ENCODE results near the gene ARMH3. TPM values are rescaled to one million over a fixed set of nuclear protein-coding genes. Genes with fewer than 3 reads are reported as not detected.
A peak's percentile ranks its signal among the peaks of the same experiment; 100 is the strongest.

Gene ARMH3
- total and polyA plus RNA-seq, 5 donors from 2014 or later: 21.3 to 42.2 (median 25.0) TPM

DNA sequence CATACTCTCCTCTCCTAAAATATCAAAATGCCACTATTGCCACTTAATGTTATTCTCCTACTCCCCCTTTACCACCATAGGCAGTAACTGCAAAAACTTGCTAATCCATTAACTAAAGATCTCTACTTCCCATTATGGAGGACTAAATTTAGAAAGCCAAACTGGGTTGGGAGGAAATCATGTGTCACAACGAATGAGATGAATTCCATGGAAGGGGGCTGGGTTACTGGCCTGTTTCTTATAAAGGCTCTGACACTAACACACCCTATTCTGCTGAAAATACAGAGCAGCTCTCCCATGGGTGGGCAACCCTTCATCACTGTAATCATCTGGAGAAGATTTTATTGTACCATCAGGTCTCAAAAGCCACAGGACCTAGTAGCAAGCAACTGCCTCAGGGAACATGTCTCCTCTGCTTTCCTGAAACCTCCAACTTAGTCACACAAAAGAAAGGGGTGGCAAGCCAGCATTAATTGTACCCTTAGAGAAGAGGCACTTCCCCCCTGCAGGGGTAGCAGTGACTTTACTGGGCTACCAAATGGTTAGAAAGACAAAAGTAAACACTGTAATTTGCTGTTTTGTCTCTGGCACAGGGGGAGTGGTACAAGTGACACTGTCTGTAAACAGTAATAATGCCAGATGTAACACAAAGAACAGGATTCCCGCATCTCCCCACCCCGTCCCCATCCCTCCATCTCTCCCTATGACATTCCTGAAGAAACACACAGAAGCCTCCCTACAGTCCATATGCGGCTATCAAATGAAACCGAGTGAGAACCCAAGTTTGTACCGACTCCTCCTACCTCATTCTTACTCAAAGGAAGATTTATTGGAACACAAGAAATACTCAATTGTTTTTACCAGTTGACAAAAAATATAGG lies 81.6 kb downstream of the ARMH3 start:
- peaks cover 8% of the 10 kb centered on the region for H3K4me1 ChIP-seq (ENCODE audit: control insufficient read depth, insufficient read depth, low read length, poor library complexity, severe bottlenecking)

DNA sequence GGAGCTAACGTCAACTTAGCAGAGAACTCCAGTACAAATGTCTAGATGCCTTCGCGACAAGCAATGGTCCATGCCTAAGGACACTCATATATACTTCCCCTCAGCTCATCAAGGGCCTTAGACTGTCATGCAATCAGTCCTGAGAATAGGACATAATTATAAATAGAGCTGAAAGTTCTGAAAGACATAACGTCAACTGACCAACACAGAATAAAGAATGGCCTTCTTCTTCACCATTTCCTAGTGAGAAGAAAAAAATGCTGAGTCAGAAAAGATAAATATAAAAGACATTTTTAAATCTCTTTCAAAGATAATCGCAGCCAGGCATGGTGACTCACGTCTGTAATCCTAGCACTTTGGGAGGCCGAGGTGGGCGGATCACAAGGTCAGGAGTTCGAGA lies 83.2 kb downstream of the ARMH3 start:
- no peak overlapping the region for H3K4me3 Mint-ChIP-seq
- Histone ChIP-seq H3K36me3 (ENCODE audit: control insufficient read depth, insufficient read depth, low read length) (peaks cover 28% of the 10 kb centered on the region), H3K27me3 (ENCODE audit: control insufficient read depth, insufficient read depth, low read length) (no peaks in the 10 kb centered on the region), H3K27ac (ENCODE audit: insufficient read depth, low read length, poor library complexity, severe bottlenecking) (no peak overlapping the region), H3K4me3 (ENCODE audit: low read depth, low read length) (no peak overlapping the region), H3K9me3 (ENCODE audit: control insufficient read depth in 2 of 2, low read length in 2 of 2) (no peaks in the 10 kb centered on the region), H3K4me1 (ENCODE audit: control insufficient read depth, insufficient read depth, low read length, poor library complexity, severe bottlenecking) (peaks cover 16% of the 10 kb centered on the region)
- H3K9me3 Mint-ChIP-seq: no peaks in the 10 kb centered on the region
- ATAC-seq (ENCODE audit: low read depth in 2 of 2) (no peak), DNase-seq (no peak)
- H3K36me3 Mint-ChIP-seq: peaks cover 59% of the 10 kb centered on the region
- H3K4me1 Mint-ChIP-seq: peaks cover 30 to 44% (median 38%) of the 10 kb centered on the region in 4 donors
- H3K27me3 Mint-ChIP-seq: no peaks in the 10 kb centered on the region
- no peak overlapping the region for H3K27ac Mint-ChIP-seq

More for the DNA sequence above, 81.6 kb downstream of the ARMH3 start:
- Mint-ChIP-seq H3K27me3 (no peaks in the 10 kb centered on the region), H3K4me1 (peaks cover 25 to 37% (median 27%) of the 10 kb centered on the region in 4 donors), H3K9me3 (no peaks in the 10 kb centered on the region), H3K27ac (peak overlapping the region; percentile 84), H3K4me3 (peak overlapping the region in 2 of 4 donors; percentile 0 to 75), H3K36me3 (peaks cover 61% of the 10 kb centered on the region)
- H3K36me3 ChIP-seq (ENCODE audit: control insufficient read depth, insufficient read depth, low read length): peaks cover 26% of the 10 kb centered on the region
- peak overlapping the region; percentile 55 for H3K27ac ChIP-seq (ENCODE audit: insufficient read depth, low read length, poor library complexity, severe bottlenecking)
- no peak for ATAC-seq (ENCODE audit: low read depth in 2 of 2)
- no peak for DNase-seq
- no peaks in the 10 kb centered on the region for H3K9me3 ChIP-seq (ENCODE audit: control insufficient read depth in 2 of 2, low read length in 2 of 2)
- peak overlapping the region; percentile 80 for H3K4me3 ChIP-seq (ENCODE audit: low read depth, low read length)
- H3K27me3 ChIP-seq (ENCODE audit: control insufficient read depth, insufficient read depth, low read length): no peaks in the 10 kb centered on the region

DNA sequence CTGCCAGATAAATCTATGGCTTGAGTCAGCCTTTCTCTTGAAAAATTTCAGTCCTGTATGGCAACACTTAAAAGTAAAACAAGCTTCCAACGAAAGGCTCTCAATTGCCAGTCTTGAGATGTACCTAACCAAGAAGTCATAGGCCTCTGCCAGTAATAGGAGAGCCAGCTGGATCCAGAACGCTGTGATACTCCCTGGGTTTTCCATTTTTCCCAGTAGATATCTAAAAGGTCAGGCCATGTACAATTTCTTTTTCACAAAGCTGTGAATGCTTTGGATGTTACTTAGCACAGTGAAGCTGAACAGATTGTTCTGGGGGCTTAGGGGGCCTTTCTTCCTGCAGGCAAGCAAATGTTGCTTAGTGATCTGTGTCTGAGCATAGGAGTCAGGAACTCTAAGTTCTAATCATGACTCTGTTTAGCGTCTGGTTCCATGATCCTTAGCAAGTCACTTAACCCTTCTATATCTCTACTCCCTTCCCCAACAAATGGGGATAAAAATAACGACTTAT lies 86.5 kb downstream of the ARMH3 start:
- Mint-ChIP-seq H3K4me3 (peak overlapping the region in 1 of 4 donors; percentile 42), H3K9me3 (no peaks in the 10 kb centered on the region), H3K27ac (peak overlapping the region in 2 of 3 donors; percentile 59 to 75), H3K4me1 (peaks cover 32 to 47% (median 38%) of the 10 kb centered on the region in 4 donors), H3K36me3 (peaks cover 57% of the 10 kb centered on the region), H3K27me3 (no peaks in the 10 kb centered on the region)
- Histone ChIP-seq H3K36me3 (ENCODE audit: control insufficient read depth, insufficient read depth, low read length) (peaks cover 30% of the 10 kb centered on the region), H3K4me3 (ENCODE audit: low read depth, low read length) (peak overlapping the region; percentile 56), H3K9me3 (ENCODE audit: control insufficient read depth in 2 of 2, low read length in 2 of 2) (no peaks in the 10 kb centered on the region), H3K27me3 (ENCODE audit: control insufficient read depth, insufficient read depth, low read length) (no peaks in the 10 kb centered on the region), H3K4me1 (ENCODE audit: control insufficient read depth, insufficient read depth, low read length, poor library complexity, severe bottlenecking) (peaks cover 16% of the 10 kb centered on the region), H3K27ac (ENCODE audit: insufficient read depth, low read length, poor library complexity, severe bottlenecking) (peak overlapping the region; percentile 53)
- ATAC-seq (ENCODE audit: low read depth in 2 of 2) (no peak), DNase-seq (no peak)

DNA sequence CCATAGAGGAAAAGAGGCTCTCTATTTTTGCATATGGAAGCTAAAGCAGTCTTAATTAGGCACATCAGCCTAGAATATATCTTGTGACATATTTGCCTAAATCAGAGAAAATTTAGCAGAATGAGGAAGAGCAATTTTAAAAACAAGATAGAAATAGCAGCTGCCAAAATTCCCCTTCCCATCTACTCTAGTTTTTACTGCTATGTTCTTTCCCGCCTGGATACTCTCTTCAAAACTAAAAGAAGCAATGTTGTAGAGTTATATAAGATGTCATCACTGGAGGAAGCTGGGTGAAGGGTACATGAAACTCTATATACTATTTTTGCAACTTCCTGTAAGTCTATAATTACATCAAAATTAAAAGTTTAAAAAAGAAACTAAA lies 87.0 kb downstream of the ARMH3 start:
- H3K4me3 ChIP-seq (ENCODE audit: low read depth, low read length): peak overlapping the region; percentile 56
- no peak overlapping the region for H3K4me3 Mint-ChIP-seq
- H3K4me1 Mint-ChIP-seq: peaks cover 29 to 44% (median 33%) of the 10 kb centered on the region in 4 donors
- no peaks in the 10 kb centered on the region for H3K9me3 ChIP-seq (ENCODE audit: control insufficient read depth in 2 of 2, low read length in 2 of 2)
- peaks cover 31% of the 10 kb centered on the region for H3K36me3 ChIP-seq (ENCODE audit: control insufficient read depth, insufficient read depth, low read length)
- ATAC-seq (ENCODE audit: low read depth in 2 of 2): peak in 1 of 2 donors; percentile 42
- peak overlapping the region in 2 of 3 donors; percentile 59 to 75 for H3K27ac Mint-ChIP-seq
- H3K27me3 ChIP-seq (ENCODE audit: control insufficient read depth, insufficient read depth, low read length): no peaks in the 10 kb centered on the region
- peak in 1 of 3 donors; percentile 49 for DNase-seq
- no peaks in the 10 kb centered on the region for H3K27me3 Mint-ChIP-seq
- H3K36me3 Mint-ChIP-seq: peaks cover 54% of the 10 kb centered on the region
- peak overlapping the region; percentile 53 for H3K27ac ChIP-seq (ENCODE audit: insufficient read depth, low read length, poor library complexity, severe bottlenecking)
- H3K4me1 ChIP-seq (ENCODE audit: control insufficient read depth, insufficient read depth, low read length, poor library complexity, severe bottlenecking): peaks cover 16% of the 10 kb centered on the region
- no peaks in the 10 kb centered on the region for H3K9me3 Mint-ChIP-seq

DNA sequence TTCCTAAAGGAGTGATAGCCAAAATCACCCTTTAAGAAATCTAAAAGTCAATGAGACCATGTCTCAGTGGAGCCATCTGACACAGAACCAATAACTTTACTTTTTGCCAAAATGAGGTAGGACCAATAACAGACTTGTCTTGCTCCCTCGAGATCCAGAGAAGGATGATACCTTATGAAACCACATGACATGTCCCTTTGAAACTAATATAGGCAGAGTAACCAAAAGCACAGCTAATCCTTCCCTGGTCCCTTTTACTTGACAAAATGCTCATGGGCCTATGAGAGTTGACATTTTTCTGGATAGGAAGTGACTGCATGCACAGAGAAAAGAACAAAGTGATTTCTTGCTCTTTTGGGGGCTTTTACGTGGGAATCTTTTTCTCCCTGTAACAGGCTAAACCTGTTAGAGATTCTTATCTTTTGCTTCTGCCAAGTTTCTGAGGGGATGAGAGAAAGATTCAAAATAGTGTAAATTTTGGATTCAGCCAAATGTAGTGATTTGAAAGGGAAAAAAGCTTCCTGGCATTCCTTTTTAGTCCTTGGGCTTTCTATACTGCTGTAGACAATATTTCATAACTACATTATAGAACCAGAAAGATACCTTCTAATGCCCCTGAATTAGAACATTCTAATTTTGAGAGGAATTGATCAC lies 87.6 kb downstream of the ARMH3 start:
- ATAC-seq (ENCODE audit: low read depth in 2 of 2) (no peak), DNase-seq (no peak)
- H3K27me3 Mint-ChIP-seq: no peaks in the 10 kb centered on the region
- no peaks in the 10 kb centered on the region for H3K27me3 ChIP-seq (ENCODE audit: control insufficient read depth, insufficient read depth, low read length)
- peaks cover 24 to 38% (median 28%) of the 10 kb centered on the region in 4 donors for H3K4me1 Mint-ChIP-seq
- H3K9me3 Mint-ChIP-seq: no peaks in the 10 kb centered on the region
- peak overlapping the region in 1 of 3 donors; percentile 75 for H3K27ac Mint-ChIP-seq
- H3K4me3 Mint-ChIP-seq: no peak overlapping the region
- peaks cover 49% of the 10 kb centered on the region for H3K36me3 Mint-ChIP-seq
- H3K9me3 ChIP-seq (ENCODE audit: control insufficient read depth in 2 of 2, low read length in 2 of 2): no peaks in the 10 kb centered on the region
- H3K4me3 ChIP-seq (ENCODE audit: low read depth, low read length): no peak overlapping the region
- peak overlapping the region; percentile 53 for H3K27ac ChIP-seq (ENCODE audit: insufficient read depth, low read length, poor library complexity, severe bottlenecking)
- H3K36me3 ChIP-seq (ENCODE audit: control insufficient read depth, insufficient read depth, low read length): peaks cover 31% of the 10 kb centered on the region
- peaks cover 16% of the 10 kb centered on the region for H3K4me1 ChIP-seq (ENCODE audit: control insufficient read depth, insufficient read depth, low read length, poor library complexity, severe bottlenecking)

DNA sequence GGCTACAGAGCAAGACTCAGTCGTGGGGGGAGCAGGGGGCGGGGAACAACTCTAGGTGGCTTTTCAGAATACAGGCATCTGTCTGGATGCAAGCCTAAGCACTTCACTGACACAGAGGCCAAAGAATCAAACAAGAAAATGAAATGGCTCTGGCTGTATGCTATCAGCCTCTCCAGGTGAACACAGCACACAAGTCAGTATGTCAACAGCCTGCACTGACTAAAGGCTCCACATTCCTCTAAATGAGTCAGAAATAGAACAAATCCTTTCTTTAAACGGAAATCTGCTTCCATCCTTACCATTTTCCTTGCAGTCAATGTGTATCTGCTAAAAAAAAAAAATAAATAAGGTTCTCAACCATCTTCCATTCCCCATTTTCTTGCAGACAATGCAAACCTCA lies 88.3 kb downstream of the ARMH3 start:
- no peak for ATAC-seq (ENCODE audit: low read depth in 2 of 2)
- H3K4me1 ChIP-seq (ENCODE audit: control insufficient read depth, insufficient read depth, low read length, poor library complexity, severe bottlenecking): peaks cover 16% of the 10 kb centered on the region
- Mint-ChIP-seq H3K9me3 (no peaks in the 10 kb centered on the region), H3K27me3 (no peaks in the 10 kb centered on the region), H3K4me3 (no peak overlapping the region), H3K36me3 (peaks cover 45% of the 10 kb centered on the region), H3K4me1 (peaks cover 22 to 34% (median 26%) of the 10 kb centered on the region in 4 donors), H3K27ac (no peak overlapping the region)
- H3K27me3 ChIP-seq (ENCODE audit: control insufficient read depth, insufficient read depth, low read length): no peaks in the 10 kb centered on the region
- DNase-seq: no peak
- no peak overlapping the region for H3K4me3 ChIP-seq (ENCODE audit: low read depth, low read length)
- peaks cover 29% of the 10 kb centered on the region for H3K36me3 ChIP-seq (ENCODE audit: control insufficient read depth, insufficient read depth, low read length)
- H3K27ac ChIP-seq (ENCODE audit: insufficient read depth, low read length, poor library complexity, severe bottlenecking): no peak overlapping the region
- no peaks in the 10 kb centered on the region for H3K9me3 ChIP-seq (ENCODE audit: control insufficient read depth in 2 of 2, low read length in 2 of 2)

DNA sequence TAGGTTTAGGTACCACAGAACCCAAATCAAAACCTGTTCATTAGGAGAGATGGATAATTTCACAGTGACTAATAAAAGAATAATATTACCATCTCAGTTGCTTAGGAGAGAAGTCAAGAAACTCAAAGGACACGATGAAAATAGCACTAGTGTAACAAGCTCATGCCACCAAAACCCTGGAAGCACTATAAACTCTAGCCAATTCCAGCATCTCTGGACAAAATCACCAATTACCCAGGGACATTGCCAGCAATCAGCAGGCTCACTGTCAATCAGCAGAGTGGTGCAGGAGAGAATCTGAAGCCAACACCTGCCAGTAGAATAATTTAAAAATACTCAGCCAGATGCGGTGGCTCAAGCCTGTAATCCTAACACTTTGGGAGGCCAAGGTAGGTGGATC lies 88.9 kb downstream of the ARMH3 start:
- no peaks in the 10 kb centered on the region for H3K27me3 Mint-ChIP-seq
- Histone ChIP-seq H3K9me3 (ENCODE audit: control insufficient read depth in 2 of 2, low read length in 2 of 2) (no peaks in the 10 kb centered on the region), H3K4me1 (ENCODE audit: control insufficient read depth, insufficient read depth, low read length, poor library complexity, severe bottlenecking) (peaks cover 16% of the 10 kb centered on the region), H3K27me3 (ENCODE audit: control insufficient read depth, insufficient read depth, low read length) (no peaks in the 10 kb centered on the region), H3K36me3 (ENCODE audit: control insufficient read depth, insufficient read depth, low read length) (peaks cover 26% of the 10 kb centered on the region), H3K4me3 (ENCODE audit: low read depth, low read length) (no peak overlapping the region), H3K27ac (ENCODE audit: insufficient read depth, low read length, poor library complexity, severe bottlenecking) (no peak overlapping the region)
- ATAC-seq (ENCODE audit: low read depth in 2 of 2): no peak
- peak overlapping the region in 1 of 4 donors; percentile 48 for H3K4me3 Mint-ChIP-seq
- peaks cover 39% of the 10 kb centered on the region for H3K36me3 Mint-ChIP-seq
- no peak for DNase-seq
- H3K27ac Mint-ChIP-seq: no peak overlapping the region
- peaks cover 18 to 32% (median 26%) of the 10 kb centered on the region in 4 donors for H3K4me1 Mint-ChIP-seq
- no peaks in the 10 kb centered on the region for H3K9me3 Mint-ChIP-seq
